Hepatocyte (in vitro differentiated cells): ENCODE measurements around the gene WDR73. TPM values are rescaled to one million over a fixed set of nuclear protein-coding genes. Genes with fewer than 3 reads are reported as not detected.

ENCODE experiments used
- DNase-seq: peaks from one replicate; pipeline ENCODE4 v3.0.0-alpha.2; 2016; ENCODE audit warnings: low spot score
- H2AFZ ChIP-seq: fragments of 200-600 bp; sonication (generic); 2 replicates; pipeline ENCODE4 v1.6.0; 2016; ENCODE audit warnings: antibody characterized with exemption, mild to moderate bottlenecking
- H3K27ac ChIP-seq: fragments of 200-600 bp; sonication (generic); 2 replicates; pipeline ENCODE4 v1.5.1; 2016; ENCODE audit warnings: mild to moderate bottlenecking
- H3K27me3 ChIP-seq: fragments of 200-600 bp; sonication (generic); 2 replicates; pipeline ENCODE4 v1.6.1; 2016
- H3K36me3 ChIP-seq: fragments of 200-600 bp; sonication (generic); replicated peaks from 2 replicates; pipeline ENCODE4 v1.5.1; 2016; ENCODE audit warnings: low read depth; ENCODE audit not compliant: insufficient read depth
- H3K4me1 ChIP-seq: fragments of 200-600 bp; sonication (generic); 2 replicates; pipeline ENCODE4 v1.5.1; 2016; ENCODE audit warnings: mild to moderate bottlenecking, moderate library complexity; ENCODE audit not compliant: insufficient read depth
- H3K4me2 ChIP-seq: fragments of 200-600 bp; sonication (generic); 2 replicates; pipeline ENCODE4 v1.6.0; 2016
- H3K4me3 ChIP-seq: fragments of 200-600 bp; sonication (generic); 2 replicates; pipeline ENCODE4 v1.5.1; 2016; ENCODE audit warnings: mild to moderate bottlenecking
- H3K79me2 ChIP-seq: fragments of 200-600 bp; sonication (generic); 2 replicates; pipeline ENCODE4 v1.6.0; 2017; ENCODE audit warnings: mild to moderate bottlenecking
- H3K9me2 ChIP-seq: fragments of 200-600 bp; sonication (generic); replicated peaks from 2 replicates; pipeline ENCODE4 v1.6.0; 2017; ENCODE audit warnings: mild to moderate bottlenecking; ENCODE audit not compliant: insufficient read depth
- H3K9me3 ChIP-seq: fragments of 200-600 bp; sonication (generic); 2 replicates; pipeline ENCODE4 v1.5.1; 2016; ENCODE audit warnings: low read depth, mild to moderate bottlenecking
- H4K20me1 ChIP-seq: fragments of 200-600 bp; sonication (generic); 2 replicates; pipeline ENCODE4 v1.6.0; 2016; ENCODE audit warnings: mild to moderate bottlenecking; ENCODE audit not compliant: insufficient read depth, poor library complexity, severe bottlenecking
- CTCF ChIP-seq: fragments of 200-600 bp; sonication (generic); IDR thresholded peaks from 2 replicates; pipeline ENCODE4 v1.5.1; 2016; ENCODE audit warnings: antibody characterized with exemption, mild to moderate bottlenecking; ENCODE audit not compliant: poor library complexity
- EZH2 ChIP-seq: fragments of 200-600 bp; sonication (generic); IDR thresholded peaks from 2 replicates; pipeline ENCODE4 v1.6.1; 2016; ENCODE audit warnings: antibody characterized with exemption, mild to moderate bottlenecking, borderline replicate concordance
- EZH2phosphoT487 ChIP-seq: fragments of 200-600 bp; sonication (generic); IDR thresholded peaks from one replicate; pipeline ENCODE4 v1.6.1; 2018; ENCODE audit warnings: antibody characterized with exemption, mild to moderate bottlenecking, low read depth, moderate library complexity; ENCODE audit not compliant: unreplicated experiment, severe bottlenecking
- WGBS: methylation state at CpG from one replicate; pipeline ENCODE4 v1.1.6; 2016; ENCODE audit warnings: low lambda C conversion rate; ENCODE audit errors: missing lambda C conversion rate; 5-methylcytosine and 5-hydroxymethylcytosine counted together
- polyA plus RNA-seq: library from polyadenylated mRNA; unstranded; fragments of >200 nt; fragmentation: Nextera tagmentation; extraction: Ambion mirVana; gene quantifications from 2 replicates; pipeline ENCODE4 v1.2.1, GENCODE V29; 2016
- total RNA-seq: library from RNA; depleted of rRNA; stranded (reverse); fragments of >200 nt; gene quantifications from 2 replicates; pipeline ENCODE4 v1.2.3, GENCODE V29; 2014

WDR73 gene
- total RNA-seq: 19.9 and 30.3 TPM in 2 replicates
- polyA plus RNA-seq: 28.3 and 31.4 TPM in 2 replicates

DNA sequence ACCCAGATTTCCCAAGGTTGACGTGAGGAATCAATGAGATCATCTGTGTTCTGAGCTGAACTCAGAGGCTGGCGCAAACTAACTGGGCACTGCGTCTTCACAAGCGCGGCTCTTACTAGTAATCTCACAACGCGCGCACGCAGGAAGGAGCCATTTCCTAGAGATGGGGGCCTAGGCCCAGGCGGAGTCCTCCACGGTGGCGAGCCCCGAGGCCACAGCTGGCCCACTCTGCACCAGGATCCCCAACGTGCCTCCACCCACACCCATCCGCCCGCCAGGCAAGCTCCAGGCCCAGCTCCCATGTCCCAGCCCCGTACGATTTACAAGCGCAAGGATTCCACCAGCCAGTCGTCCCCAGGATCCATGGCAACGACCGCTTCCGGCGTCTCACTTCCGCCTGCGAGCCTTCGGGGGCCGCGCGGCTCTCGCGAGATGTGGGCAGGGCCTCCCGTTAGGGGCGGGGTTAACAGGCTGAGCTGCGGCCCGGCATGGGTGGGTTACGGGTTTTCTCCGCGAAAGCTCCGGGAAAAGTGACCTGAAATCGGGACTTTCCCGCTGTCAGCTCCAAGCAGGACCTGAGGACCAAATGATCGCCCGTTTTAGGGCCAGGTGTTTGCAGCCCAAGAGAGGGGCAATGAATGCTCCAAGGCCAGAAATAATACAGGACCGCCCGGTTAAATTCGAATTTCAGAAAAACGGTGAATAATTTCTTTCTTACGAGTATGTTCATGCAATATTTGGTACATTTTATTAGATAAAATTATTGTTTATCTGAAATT lies at the start of gene WDR73:
Gene WDR73 (minus strand): TSS at position 374 of the 779 bp plus-strand sequence. CDS start 9 bp downstream, at position 365.
- Histone ChIP-seq H3K9me3 (no peaks in the 10 kb centered on the region), H3K27ac (peak within 1 kb of the TSS; percentile 89), H4K20me1 (no peaks in the 10 kb centered on the region), H3K27me3 (no peaks in the 10 kb centered on the region), H3K36me3 (no peaks in the 10 kb centered on the region), H3K4me2 (peak within 1 kb of the TSS; percentile 80), H2AFZ (peak within 1 kb of the TSS; percentile 78), H3K79me2 (peaks cover 29% of the 10 kb centered on the region), H3K9me2 (no peaks in the 10 kb centered on the region), H3K4me1 (peaks cover 26% of the 10 kb centered on the region), H3K4me3 (peak within 1 kb of the TSS; percentile 51)
- 2% methylated on average over 48 of the region's 49 CpGs for WGBS
- peak; percentile 98 for DNase-seq
- TF ChIP-seq CTCF (no peak), EZH2 (no peak), EZH2phosphoT487 (no peak)

DNA sequence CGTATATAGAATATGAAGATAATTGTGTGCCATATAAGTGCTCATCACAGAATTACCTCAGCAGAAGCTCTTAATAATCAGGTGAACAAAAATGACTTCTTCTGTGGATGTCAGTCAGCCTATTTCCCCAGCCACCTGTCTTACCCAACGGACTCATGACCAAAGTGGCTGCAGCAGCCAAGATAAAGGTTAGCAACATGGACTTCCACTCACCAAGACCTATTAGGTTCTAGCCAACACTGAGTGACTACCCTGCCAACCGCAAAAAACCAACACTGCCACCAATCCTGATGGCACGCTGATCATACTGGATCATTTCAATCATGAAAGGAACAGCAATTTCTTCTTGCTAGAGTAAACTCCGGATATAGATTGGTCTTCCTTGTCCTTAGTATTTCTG lies 49.7 kb upstream of the WDR73 start:
- H3K36me3 ChIP-seq: no peaks in the 10 kb centered on the region
- H2AFZ ChIP-seq: no peak overlapping the region
- no peaks in the 10 kb centered on the region for H3K9me3 ChIP-seq
- no peak overlapping the region for H3K4me2 ChIP-seq
- no peaks in the 10 kb centered on the region for H3K4me1 ChIP-seq
- no peaks in the 10 kb centered on the region for H3K9me2 ChIP-seq
- H4K20me1 ChIP-seq: peaks cover 41% of the 10 kb centered on the region
- 96% methylated on average over 5 of the region's 5 CpGs for WGBS
- no peak overlapping the region for H3K4me3 ChIP-seq
- no peaks in the 10 kb centered on the region for H3K27me3 ChIP-seq
- TF ChIP-seq CTCF: no peak
- no peak for TF ChIP-seq EZH2
- DNase-seq: no peak
- no peak overlapping the region for H3K27ac ChIP-seq
- peaks cover 99% of the 10 kb centered on the region for H3K79me2 ChIP-seq

DNA sequence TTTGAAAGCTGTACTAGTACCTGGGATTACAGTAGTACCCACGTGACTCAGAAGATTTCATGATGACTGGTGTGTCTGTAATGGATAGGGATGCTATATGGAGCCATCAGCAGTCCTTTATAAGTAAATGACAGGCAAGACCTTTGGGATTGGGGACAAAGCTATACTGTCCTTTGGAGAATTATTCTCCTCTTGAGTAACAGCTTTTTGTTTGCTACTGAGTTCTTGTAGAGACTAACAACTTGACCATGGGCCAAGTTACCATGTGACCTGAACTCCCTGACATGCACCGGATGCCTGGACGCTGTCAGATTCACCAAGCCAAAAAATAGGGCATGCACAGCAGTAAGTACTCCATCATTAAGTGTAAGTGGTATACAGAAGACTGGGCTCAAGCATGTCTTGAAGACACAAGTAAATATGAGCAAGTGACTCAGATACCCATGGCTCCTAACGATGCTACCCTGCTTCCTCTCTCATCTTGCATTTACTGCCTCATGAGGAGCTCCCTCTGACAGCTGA lies 48.9 kb upstream of the WDR73 start:
- Histone ChIP-seq H3K79me2 (peaks cover 99% of the 10 kb centered on the region), H2AFZ (no peak overlapping the region), H3K9me3 (no peaks in the 10 kb centered on the region), H4K20me1 (peaks cover 44% of the 10 kb centered on the region), H3K4me2 (no peak overlapping the region), H3K27me3 (no peaks in the 10 kb centered on the region), H3K4me1 (no peaks in the 10 kb centered on the region), H3K36me3 (no peaks in the 10 kb centered on the region), H3K9me2 (no peaks in the 10 kb centered on the region), H3K27ac (no peak overlapping the region), H3K4me3 (no peak overlapping the region)
- 83% methylated on average over 4 of the region's 4 CpGs for WGBS
- peak; percentile 7 for DNase-seq
- no peak for TF ChIP-seq EZH2phosphoT487
- no peak for TF ChIP-seq EZH2
- TF ChIP-seq CTCF: no peak
